Activated CD4-positive, alpha-beta T cell treated with anti-CD3 and anti-CD28 coated beads, Interleukin-2, Interleukin-4, amounts not matched to agents 100 ng/mL and 50 ng/mL, durations not matched to agents 16 hours and 8 hours (primary cell): ENCODE measurements around the gene SOX6.
"Not testable (repeated sequence)": the region's sequence is repeated elsewhere in the genome, so short reads cannot be mapped to it uniquely, and the experiment has no call there.

Source experiments
- DNase-seq: peaks from one replicate; pipeline ENCODE4 v3.0.0-alpha.2; 2020; ENCODE audit warnings: low spot score

Gene SOX6

DNA sequence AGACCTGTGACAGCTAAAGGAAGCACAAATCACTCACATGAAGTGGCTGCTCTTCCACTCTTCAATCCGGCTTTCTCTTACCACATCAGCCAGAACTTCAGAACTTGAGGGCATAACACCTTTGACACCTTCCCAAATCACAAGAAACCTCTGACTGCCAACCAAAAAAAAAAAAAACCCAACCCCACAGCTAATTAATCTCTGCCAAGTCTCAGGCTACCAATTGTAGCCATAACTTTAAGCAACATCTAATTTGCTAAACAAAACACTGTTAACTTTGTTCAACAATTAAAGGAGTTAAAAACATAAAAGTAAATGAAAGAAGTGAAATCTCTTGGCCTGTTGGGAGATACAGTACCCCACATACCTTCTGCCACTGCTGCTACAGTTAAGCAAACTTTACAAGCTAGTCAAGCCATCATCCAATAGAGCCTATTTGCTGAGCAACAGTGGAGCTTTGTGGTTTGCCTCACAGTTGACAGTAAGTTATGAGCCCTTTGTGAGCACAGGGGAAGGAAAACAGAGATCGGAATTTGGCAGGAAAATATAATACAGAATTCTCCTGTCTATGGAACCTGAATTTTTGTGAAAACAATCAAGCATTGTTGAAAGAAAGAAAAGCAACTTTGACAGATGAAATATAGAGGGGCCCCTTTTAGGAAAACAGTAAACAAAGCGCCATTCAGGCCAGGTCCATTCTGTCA lies at the start of gene SOX6:
Gene SOX6, minus strand, starts transcription at position 490 of the 704 bp plus-strand sequence. CDS start 15,298 bp downstream, outside the sequence.
- no peak for DNase-seq

DNA sequence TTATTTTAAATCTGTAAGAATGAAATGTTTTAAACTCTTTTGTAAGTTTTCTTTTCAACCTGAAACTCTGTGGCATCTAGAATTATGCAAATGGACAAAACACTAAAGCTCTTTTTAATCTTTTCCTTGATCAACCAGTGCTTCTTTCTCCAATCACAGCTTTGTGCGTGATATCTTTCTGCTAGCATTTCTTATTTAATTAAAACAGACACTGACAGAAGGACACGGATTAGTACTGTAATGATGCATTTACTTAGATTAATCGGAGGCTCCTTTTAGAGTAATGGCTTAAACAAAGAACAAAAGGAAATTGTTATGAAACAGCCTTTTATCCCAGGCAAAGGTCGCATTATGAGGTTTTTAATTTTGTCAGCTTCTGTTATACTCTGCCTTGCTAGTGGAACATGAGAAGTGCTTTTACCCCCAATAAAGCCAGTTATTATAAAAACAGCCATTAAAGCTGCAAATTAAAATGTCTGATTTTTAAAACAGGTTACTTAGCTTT lies 48.5 kb upstream of the SOX6 start:
- DNase-seq = no peak

DNA sequence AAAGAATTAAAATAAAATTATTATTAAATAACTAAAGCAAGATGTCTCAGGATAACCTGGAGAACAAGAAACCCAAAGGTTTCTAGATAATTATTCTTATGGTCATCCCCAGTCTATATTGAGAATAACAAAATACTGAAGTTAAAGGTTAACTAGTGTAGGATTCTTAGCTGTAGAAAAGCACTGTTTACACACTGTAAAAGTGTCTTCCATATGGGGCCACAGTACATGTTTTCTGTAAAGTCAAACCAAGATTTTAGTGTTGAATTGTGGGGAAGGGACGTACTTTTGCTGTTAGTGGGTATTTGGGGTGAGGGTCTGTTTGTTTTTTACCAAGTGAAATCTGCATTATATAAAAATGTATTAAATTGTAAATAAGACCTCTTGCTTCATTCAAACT lies 47.5 kb upstream of the SOX6 start:
- DNase-seq = no peak

DNA sequence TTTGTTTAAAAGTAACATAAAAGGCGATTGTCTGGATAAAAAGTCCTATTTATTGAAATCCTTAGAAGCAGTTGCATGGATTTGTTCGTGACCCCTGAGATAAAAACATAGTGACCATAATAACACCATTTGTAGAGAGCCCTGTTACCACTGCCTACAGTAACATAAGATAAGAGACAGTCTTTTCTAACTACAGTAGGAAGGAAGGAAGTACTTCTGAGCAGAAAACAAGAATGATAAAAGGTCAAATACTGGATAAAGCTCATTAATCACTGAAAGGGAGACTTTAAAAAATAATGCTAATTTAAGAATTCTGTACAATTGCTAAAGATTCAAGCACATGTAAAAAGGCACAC lies 47.1 kb upstream of the SOX6 start:
- DNase-seq = no peak

DNA sequence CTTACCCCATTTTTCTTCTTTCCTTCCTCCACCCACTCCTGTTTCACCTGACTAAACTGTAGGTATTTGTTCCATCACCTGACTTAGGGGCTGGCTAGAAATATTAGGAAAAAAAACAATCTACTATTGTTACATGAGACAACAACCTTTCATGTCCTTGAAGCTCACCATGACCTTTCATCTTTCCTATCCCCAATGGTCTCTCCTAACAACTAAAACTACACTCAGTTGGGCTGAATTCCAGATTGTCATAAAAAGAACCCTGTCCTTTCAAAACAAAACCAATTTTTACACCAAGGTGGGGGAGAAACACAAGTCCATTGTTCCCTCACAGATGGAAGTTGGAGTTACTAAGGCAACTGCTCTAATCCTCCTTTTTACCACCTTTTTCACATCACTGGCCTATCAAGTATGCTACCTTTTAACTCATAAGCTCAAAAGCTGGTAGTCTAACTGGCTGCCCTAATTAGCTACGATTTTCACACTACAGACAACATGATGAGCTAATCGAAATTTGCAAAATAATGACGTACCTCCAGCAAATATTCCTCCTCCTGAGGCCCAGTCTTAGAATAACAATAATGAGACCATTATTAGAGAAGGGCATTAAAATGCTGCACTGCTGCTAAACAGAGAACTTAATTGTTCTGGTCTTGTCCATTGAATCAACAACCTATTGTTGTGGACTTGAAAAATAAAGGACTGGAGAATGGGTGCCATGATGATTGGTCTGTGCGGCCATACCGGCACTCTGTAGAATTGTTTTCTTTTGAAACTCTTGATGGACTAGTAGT lies 46.5 kb upstream of the SOX6 start:
- no peak for DNase-seq

DNA sequence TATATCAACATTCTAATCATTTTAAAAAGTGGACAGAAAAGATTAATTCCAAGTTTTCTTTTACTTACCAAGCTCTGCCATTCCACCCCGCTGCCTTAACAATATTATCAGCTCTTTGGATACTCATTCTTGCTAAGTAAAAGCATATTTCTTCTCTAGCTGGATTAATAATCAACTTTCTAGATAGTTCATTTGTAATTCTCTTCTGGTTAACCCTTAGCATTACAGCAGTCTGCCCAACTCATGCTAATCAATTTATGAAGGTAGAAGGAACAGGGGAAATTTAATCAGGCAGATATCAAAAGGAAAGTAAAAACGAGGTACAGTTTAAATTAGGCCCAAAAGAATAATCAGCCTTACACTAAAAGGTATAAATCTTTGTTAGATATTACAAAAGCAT lies 41.0 kb upstream of the SOX6 start:
- DNase-seq = no peak

DNA sequence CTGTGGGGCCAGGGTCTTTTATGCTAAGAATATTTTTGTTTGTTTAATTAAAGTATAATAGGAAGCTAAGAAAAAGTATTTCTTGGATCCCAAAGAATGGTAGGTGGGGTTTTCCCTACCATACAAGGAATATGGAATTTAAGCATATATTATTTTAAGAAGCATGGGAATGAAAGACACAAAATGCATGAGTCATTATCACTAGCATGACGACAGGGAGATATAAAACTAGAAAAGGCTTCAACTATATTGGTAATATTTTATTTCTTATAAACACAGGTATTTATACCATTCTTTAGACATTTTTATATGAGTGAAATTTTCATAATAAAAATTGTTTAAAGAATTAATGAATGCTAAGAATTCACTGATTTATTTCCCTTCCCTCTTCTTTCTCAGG lies 39.3 kb upstream of the SOX6 start:
- no peak for DNase-seq

DNA sequence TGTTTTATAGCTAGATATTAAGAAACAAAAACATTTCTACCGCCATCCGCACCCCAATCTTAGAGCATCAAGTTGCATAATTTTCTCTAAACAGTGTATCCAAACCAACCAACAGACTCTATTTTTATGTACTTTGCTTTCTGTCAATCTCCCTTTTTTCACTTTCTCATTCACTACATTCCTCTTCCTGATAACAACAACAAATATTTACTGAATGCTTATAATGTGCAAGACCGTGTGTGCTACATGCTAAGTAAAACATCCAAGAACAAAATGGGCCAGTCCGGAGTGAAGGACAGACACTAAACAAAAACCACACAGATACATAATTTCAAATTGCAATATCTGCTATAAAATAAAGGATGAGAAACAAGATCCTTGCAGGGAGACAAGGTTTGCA lies 38.6 kb upstream of the SOX6 start:
- DNase-seq = no peak

DNA sequence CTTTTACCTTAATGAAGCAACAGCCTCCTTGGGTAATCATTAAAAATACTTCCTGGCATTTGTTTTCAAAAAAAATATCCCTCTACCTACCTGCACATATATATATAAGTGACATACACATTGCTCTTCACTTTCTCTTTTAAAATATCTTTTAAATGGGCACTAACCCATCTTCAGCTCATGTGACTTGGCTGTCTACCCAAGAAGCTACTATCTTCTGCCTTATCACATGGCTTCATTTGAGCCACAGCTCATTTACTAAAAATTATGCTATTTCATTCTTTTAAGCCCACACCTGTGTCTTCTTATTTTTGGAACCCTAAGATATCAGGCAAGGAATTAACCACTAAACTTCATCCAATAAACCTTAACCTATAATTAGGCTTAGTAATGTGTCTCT lies 37.0 kb upstream of the SOX6 start:
- DNase-seq = no peak

DNA sequence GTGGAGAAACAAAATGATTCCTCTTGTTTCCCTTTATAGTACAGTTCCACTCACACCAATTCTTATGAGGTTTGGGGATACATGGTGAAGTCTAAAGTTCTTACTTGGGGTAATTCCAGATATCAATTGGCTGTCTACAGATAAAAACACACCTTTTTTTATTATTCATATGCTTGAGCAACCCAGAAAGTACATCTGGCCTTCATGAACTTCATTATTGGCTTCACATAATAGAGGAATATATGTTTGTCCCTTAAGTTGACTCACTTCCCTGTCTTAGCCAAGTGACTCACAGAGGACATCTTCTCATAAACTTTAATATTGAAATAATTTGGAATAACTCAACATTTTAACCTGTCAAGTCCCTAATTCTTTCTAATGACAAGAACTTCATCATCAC lies 36.3 kb upstream of the SOX6 start:
- DNase-seq = no peak

DNA sequence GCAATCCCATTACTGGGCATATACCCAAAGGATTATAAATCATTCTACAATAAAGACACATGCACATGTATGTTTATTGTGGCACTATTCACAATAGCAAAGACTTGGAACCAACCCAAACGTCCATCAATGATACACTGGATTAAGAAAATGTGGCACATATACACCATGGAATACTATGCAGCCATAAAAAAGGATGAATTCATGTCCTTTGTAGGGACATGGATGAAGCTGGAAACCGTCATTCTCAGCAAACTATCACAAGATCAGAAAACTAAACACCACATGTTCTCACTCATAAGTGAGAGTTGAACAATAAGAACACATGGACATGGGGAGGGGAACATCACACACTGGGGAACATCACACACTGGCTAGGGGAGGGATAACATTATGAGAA lies 34.5 kb upstream of the SOX6 start:
- not testable (repeated sequence) for DNase-seq

DNA sequence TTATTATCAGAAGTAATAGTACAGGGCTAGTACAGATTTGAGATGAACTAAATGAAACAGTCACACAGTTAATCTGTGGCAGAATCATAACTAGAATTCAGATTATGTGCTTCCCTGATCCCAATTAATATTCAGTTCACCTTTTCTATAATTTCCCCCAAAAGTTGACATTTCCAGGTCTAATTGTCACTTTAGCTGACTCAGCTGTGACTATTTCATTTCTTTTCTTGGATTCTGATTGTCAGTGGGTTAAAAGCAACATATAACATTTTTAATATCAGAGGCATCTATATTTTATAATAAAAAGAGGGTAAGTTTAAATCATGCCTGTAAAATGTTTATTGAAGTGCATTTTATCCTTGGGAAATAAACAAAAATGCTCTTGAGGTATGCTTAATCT lies 28.8 kb upstream of the SOX6 start:
- DNase-seq = no peak

DNA sequence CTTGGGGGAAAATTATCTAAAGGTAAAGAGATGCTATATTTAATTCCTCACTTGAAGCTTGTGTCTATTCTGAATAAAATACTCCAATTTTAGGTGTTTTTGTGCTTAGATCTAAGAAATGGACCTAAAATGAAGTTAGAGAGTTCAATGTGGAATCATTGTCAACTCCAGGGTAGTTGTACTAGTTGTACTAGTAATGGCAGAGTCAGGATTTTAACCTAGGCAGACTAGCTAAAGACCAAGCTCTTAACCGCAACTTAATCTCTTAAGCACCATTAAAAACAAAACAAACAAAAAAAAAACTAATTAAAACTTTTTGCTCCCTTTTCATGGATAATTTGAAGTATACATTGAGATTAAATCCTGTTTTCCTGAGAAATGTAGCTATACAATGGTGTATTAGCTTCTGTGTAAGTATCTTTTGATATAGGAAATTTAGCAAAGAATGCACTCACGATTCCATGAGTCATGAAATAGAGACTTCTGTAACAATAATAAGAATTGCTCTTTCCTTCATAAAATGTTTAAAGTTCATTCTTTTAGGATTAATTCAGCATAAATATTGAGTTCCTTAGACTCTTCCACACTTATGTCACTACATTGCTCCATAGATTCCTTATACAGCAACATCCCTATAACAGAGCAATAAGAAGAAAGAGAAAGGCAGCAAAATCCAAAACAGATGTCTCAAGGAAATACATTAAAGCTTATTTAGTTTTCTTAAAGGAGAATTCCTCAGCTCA lies 26.5 kb upstream of the SOX6 start:
- no peak for DNase-seq

DNA sequence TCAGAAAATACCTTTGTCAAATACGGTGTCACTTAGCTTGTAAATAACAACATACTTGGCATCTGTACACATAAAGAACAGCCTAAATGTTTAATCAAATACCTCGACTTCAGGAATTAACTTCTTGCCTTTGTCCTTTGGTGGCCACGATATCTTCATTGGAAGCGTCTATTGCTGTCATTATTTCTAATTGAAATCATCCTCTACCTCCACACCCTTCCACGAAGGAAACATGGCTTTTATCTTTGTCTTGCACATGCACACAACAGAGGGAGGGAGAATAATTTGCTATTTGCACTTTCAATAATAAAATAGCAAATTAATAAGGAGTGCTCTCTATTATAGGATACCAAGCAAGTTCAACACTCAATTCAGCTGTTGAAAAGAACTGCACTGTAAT lies 25.8 kb upstream of the SOX6 start:
- no peak for DNase-seq

DNA sequence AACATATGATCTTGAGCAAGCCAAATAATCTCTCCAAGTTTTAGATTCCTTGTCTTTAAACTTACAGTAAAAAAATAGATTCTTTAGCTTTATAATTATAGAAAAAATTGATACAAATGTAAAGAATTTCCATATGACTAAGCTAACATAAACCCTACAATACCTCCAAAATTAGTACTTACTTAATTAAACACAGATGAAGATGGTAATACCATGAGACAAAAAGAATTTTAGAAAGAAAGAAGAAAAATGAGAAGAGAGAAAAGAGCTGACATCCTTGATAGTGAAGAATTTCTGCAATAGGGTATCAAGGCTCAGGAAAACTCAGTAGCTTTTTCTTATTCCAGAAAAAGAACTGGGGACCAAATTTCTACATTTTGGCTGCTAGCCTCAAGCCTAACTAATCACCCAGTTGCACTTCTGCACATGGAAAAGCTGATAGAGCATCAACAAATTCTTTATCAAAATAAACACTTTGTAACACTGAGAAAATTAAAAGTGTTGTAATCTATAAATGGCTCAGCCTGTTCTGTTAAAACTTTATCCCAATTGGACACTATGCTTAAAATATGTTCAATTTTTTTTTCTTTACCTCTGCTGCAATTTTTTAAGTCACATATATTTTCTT lies 24.7 kb upstream of the SOX6 start:
- DNase-seq = no peak

DNA sequence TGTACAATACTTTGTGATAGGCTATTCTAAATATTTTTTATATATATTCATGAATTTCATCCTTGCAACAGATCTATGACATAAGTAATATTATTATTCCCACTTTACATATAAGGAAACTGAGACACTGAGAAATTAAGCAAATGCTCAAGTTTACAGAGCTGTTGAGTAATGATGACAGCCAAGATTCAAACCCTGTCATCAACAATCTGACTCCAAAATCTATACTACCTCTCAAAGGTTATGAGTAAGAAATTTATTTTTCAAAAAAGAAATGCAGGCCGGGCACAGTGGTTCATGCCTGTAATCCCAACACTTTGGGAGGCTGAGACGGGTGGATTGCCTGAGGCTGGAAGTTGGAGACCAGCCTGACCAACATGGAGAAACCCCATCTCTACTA lies 22.6 kb upstream of the SOX6 start:
- DNase-seq = no peak

DNA sequence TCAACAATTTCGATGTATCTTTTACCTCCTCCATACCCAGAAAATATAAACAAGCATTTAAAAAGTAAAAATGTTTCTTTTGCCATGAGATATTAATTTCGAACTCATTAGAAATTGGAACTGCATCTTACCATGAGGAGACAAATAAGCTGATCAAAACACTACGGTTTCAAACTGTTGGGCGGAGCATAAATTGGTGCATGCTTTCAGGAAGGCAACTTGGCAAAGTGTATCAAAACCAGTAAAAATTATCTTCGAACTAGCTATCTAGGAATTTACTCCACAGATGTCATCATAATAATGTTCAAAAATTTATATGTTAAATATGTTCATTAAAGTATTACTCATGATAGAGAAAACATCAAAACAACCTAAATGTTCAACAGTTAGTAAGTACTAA lies 21.4 kb upstream of the SOX6 start:
- no peak for DNase-seq

DNA sequence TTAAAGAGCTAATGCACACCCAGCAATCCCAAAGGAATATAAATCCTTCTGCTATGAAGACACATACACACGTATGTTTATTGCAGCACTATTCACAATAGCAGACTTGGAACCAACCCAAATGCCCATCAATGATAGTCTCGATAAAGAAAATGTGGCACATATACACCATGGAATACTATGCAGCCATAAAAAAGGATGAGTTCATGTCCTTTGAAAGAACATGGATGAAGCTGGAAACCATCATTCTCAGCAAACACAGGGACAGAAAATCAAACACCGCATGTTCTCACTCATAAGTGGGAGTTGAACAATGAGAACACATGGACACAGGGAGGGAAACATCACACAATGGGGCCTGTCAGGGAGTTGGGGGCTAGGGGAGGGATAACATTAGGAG lies 19.3 kb upstream of the SOX6 start:
- DNase-seq = not testable (repeated sequence)

DNA sequence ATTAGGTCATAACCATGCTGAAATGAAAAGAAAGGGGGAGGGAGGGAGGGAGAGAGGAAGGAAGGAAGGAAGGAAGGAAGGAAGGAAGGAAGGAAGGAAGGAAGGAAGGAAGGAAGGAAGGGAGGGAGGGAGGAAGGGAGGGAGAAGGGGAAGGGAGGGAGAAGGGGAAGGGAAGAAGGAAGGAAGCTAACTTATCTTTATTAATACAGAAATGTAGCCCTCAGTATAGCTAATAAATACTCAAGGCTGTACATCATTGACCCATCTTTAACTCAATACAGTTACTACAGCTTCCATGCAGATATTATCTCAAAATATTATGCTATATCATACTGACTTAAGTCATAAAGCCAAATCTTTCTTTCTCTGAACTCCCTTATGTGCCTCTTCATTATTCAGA lies 17.4 kb upstream of the SOX6 start:
- no peak for DNase-seq

DNA sequence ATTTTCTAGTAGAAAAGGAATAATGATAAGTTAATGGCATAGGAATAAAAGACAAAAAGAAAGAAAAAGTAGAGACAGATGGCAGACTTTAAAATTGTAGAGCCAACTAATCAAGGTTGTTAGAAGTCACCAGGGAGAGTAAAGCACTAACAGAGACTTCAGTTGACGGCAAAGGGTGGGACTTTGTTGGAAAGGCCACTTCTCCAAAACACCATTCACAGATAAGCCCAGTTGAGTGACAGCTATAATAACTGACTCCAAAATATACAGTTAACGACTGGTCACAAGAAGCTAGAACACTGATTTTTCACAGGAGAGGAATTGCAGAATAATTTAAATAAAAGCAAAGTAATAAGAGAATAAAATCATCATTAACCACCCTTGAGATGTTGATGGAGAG lies 16.0 kb upstream of the SOX6 start:
- no peak for DNase-seq

DNA sequence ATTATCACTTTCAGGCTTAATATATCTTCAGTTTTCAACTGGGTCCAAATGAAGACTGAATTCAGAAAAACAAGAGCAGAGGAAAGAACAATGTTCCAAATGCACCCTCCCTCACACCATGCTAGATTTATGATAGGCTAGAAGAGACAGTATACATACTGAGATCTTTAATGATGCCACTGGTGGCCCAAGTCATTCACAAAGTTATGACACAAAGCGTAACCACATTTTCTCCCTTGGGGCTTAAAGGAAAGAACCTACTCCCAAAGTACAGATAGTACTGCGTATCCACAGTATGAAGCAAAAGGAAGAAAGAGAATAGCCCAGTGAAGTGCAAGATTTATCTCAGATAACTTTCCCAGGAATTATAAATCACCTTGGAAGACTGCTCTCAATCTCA lies 10.9 kb upstream of the SOX6 start:
- no peak for DNase-seq

DNA sequence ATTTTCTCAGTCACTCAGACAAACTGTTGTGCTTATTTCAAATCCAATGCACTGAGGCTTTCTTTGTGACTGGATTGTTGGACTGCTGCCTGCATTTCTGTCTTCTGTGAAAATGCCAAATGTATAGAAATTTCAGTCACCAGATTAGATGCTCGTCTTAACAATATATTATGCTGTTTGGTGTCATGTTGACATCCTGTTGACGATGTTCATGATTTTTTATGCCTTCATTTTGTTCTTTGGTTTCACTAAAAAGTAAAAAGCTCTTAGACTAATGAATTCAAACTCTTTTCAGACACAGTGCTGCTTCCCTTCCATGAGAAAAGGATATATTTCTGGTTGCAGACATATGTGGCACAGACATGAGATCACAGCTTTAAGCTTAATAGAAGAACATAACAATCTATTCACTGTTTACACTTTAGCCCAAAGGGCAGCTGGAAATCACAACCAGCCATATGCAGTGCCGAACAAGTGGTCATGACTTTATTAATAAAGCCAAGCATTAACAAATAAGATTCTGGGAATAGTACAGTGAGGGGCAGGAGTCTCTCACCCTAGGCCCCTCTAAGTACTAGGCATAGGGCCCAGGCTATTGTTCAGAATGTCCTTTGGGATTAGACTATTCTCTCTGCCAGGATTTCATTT lies 9.4 kb upstream of the SOX6 start:
- no peak for DNase-seq
